OCI-LY3 (cell line): ENCODE measurements around the gene WDR45.

Source experiments
- H2AFZ ChIP-seq: fragments of 200-600, 300-600 bp; shearing (Covaris generic); 2 replicates; pipeline ENCODE4 v1.6.0; 2014; ENCODE audit warnings: antibody characterized with exemption, low read depth, low read length
- H3K27ac ChIP-seq: fragments of 200-600, 300-600 bp; sonication (generic); 2 replicates; pipeline ENCODE4 v1.5.1; 2014; ENCODE audit warnings: mild to moderate bottlenecking, low read length, moderate library complexity, mixed read lengths
- H3K27me3 ChIP-seq: fragments of 200-600, 300-600 bp; sonication (generic); 2 replicates; pipeline ENCODE4 v1.6.1; 2014; ENCODE audit warnings: low read depth, low read length, mixed read lengths
- H3K36me3 ChIP-seq: fragments of 200-600, 300-600 bp; sonication (generic); replicated peaks from 2 replicates; pipeline ENCODE3; 2014; ENCODE audit warnings: low read depth, low read length, mixed read lengths
- H3K4me1 ChIP-seq: fragments of 300-600, 200-600 bp; sonication (generic); 2 replicates; pipeline ENCODE4 v1.6.1; 2014; ENCODE audit warnings: low read length, mixed read lengths
- H3K4me2 ChIP-seq: fragments of 200-600, 300-600 bp; sonication (generic); 2 replicates; pipeline ENCODE4 v1.6.1; 2014; ENCODE audit warnings: low read length, mixed read lengths
- H3K4me3 ChIP-seq: fragments of 300-600, 200-600 bp; sonication (generic); 2 replicates; pipeline ENCODE4 v1.5.1; 2014; ENCODE audit warnings: antibody characterized with exemption, mild to moderate bottlenecking, low read length, moderate library complexity
- H3K79me2 ChIP-seq: fragments of 300-600, 200-600 bp; shearing (Covaris generic); 2 replicates; pipeline ENCODE4 v1.6.1; 2014; ENCODE audit warnings: mild to moderate bottlenecking, low read length, mixed read lengths
- H3K9ac ChIP-seq: fragments of 300-600, 200-600 bp; shearing (Covaris generic); 2 replicates; pipeline ENCODE4 v1.6.0; 2014; ENCODE audit warnings: mild to moderate bottlenecking, low read length, moderate library complexity
- H3K9me3 ChIP-seq: fragments of 200-600, 300-600 bp; shearing (Covaris generic); 2 replicates; pipeline ENCODE4 v1.6.1; 2014; ENCODE audit warnings: low read length, mixed read lengths; ENCODE audit not compliant: insufficient read depth
- H4K20me1 ChIP-seq: fragments of 200-600, 300-600 bp; sonication (generic); 2 replicates; pipeline ENCODE4 v1.6.1; 2016; ENCODE audit warnings: low read length, mixed read lengths; ENCODE audit not compliant: insufficient read depth
- EZH2phosphoT487 ChIP-seq: fragments of 200-600 bp; shearing (Covaris generic); IDR thresholded peaks from 2 replicates; pipeline ENCODE4 v1.6.1; 2018; ENCODE audit warnings: antibody characterized with exemption, mixed run types, low read depth
- TF ChIP-seq, protein P1 (sequence below): fragments of 200-600, 300-600 bp; sonication (generic); IDR thresholded peaks from 2 replicates; pipeline ENCODE4 v1.5.1; 2014; ENCODE audit warnings: antibody characterized with exemption, low read length, low read depth

Gene WDR45

DNA sequence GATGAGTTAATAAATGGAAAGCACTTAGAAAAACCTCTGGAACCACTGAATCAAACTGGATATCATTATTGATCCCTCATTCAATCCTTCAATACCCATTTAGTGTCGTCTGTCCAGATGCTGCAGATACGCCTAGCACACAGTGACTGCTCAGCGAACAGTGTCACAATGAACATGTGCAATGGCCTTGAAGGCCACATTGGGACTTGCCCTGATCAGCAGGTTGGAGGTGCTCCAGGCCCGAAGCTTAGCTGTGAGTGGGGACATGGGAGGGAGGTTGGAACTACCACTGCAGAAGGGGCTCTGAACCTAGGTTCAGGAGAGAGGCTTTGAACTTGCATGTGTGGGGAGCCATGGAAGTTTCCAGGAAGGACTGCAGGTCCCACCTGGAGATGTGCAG lies 26.6 kb upstream of the WDR45 start:
- Histone ChIP-seq H4K20me1 (no peaks in the 10 kb centered on the region), H3K27me3 (no peaks in the 10 kb centered on the region), H3K9ac (no peak overlapping the region), H3K4me3 (no peak overlapping the region), H2AFZ (no peak overlapping the region), H3K4me1 (peaks cover 3% of the 10 kb centered on the region; the same call in 1 of the 2 replicates), H3K79me2 (no peaks in the 10 kb centered on the region), H3K27ac (no peak overlapping the region), H3K9me3 (no peaks in the 10 kb centered on the region), H3K36me3 (peaks cover 8% of the 10 kb centered on the region), H3K4me2 (no peak overlapping the region)
- TF ChIP-seq EZH2phosphoT487: no peak
- TF ChIP-seq, protein P1, sequence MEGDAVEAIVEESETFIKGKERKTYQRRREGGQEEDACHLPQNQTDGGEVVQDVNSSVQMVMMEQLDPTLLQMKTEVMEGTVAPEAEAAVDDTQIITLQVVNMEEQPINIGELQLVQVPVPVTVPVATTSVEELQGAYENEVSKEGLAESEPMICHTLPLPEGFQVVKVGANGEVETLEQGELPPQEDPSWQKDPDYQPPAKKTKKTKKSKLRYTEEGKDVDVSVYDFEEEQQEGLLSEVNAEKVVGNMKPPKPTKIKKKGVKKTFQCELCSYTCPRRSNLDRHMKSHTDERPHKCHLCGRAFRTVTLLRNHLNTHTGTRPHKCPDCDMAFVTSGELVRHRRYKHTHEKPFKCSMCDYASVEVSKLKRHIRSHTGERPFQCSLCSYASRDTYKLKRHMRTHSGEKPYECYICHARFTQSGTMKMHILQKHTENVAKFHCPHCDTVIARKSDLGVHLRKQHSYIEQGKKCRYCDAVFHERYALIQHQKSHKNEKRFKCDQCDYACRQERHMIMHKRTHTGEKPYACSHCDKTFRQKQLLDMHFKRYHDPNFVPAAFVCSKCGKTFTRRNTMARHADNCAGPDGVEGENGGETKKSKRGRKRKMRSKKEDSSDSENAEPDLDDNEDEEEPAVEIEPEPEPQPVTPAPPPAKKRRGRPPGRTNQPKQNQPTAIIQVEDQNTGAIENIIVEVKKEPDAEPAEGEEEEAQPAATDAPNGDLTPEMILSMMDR: no peak

DNA sequence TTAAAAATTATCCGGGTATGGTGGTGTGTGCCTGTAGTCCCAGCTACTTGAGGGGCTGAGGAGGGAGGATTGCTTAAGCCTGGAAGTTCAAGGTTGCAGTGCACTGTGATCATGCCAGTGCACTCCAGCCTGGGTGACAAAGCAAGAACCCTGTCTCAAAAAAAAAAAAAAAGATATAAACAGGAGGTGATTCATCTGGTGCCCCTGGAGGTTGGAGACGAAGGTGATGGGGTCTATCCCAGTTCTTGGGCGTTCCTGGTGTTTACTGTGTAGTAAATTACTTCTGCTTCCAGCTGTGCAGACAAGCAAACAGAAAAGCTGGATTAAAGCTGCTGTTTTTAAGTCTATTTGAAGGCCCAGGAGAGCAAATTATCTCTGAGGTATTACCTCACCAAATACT lies 23.9 kb upstream of the WDR45 start:
- Histone ChIP-seq H3K27ac (no peak overlapping the region), H3K9me3 (no peaks in the 10 kb centered on the region), H2AFZ (no peak overlapping the region), H3K4me1 (peaks cover 3% of the 10 kb centered on the region; the same call in 1 of the 2 replicates), H3K4me3 (no peak overlapping the region), H4K20me1 (no peaks in the 10 kb centered on the region), H3K4me2 (no peak overlapping the region), H3K36me3 (no peaks in the 10 kb centered on the region), H3K27me3 (no peaks in the 10 kb centered on the region), H3K9ac (no peak overlapping the region), H3K79me2 (peaks cover 6% of the 10 kb centered on the region)
- TF ChIP-seq, protein P1: no peak
- no peak for TF ChIP-seq EZH2phosphoT487

DNA sequence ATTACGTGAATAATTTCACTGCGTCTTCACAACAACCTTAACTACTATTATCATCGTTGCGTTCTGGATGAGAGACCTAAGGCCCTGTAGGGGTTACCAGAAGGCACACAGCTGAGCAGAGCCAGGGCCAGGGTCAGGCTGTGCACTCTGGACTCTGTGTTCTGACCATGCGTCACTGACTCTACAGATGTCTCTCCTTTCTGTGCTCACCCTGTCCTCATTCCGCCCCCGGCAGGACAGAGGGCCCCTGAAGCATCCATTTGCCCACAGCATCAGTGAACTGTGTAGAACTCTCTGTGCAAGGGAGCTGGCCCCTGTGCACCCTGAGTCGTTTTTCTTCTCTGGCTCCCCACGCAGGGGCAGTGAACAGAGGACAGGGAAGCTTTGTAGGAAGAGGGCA lies 22.5 kb upstream of the WDR45 start:
- Histone ChIP-seq H3K36me3 (no peaks in the 10 kb centered on the region), H3K4me2 (peak overlapping the region; percentile 98; the same call in 1 of the 2 replicates), H4K20me1 (no peaks in the 10 kb centered on the region), H3K79me2 (peaks cover 6% of the 10 kb centered on the region), H3K27ac (no peak overlapping the region), H3K27me3 (no peaks in the 10 kb centered on the region), H3K9me3 (no peaks in the 10 kb centered on the region), H3K4me3 (peak overlapping the region; percentile 94; the same call in 1 of the 2 replicates), H2AFZ (no peak overlapping the region), H3K4me1 (peaks cover 3% of the 10 kb centered on the region; the same call in 1 of the 2 replicates), H3K9ac (no peak overlapping the region)
- no peak for TF ChIP-seq EZH2phosphoT487
- TF ChIP-seq, protein P1: no peak

DNA sequence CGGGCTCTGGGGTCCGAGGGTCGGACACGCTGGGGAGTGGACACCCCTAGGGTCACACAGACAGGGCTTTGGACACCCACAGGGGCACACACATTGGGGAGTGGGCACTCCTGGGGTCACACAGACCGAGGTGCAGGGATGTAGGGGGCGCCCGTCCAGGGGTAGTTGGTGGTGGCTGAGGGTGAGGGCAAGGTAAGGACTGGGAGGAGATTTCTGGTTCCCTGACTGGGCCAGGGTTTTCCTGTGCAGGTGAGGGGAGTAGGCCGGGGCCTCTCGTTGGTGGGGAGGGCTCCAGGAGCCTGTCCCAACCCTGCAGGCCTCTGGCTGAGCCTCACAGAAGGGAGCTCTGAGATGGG lies 21.9 kb upstream of the WDR45 start:
- no peaks in the 10 kb centered on the region for H3K27me3 ChIP-seq
- H4K20me1 ChIP-seq: no peaks in the 10 kb centered on the region
- H3K27ac ChIP-seq: peak overlapping the region; percentile 35
- H3K4me2 ChIP-seq: peak overlapping the region; percentile 98
- no peaks in the 10 kb centered on the region for H3K36me3 ChIP-seq
- peaks cover 6% of the 10 kb centered on the region for H3K79me2 ChIP-seq
- H3K4me1 ChIP-seq: peaks cover 3% of the 10 kb centered on the region; the same call in 1 of the 2 replicates
- H3K9me3 ChIP-seq: no peaks in the 10 kb centered on the region
- no peak overlapping the region for H2AFZ ChIP-seq
- TF ChIP-seq, protein P1: peak; percentile 30
- TF ChIP-seq EZH2phosphoT487: no peak
- peak overlapping the region; percentile 94 for H3K4me3 ChIP-seq
- H3K9ac ChIP-seq: peak overlapping the region; percentile 88
